Measurements from ENCODE around the gene IPO9.

The IPO9 gene

DNA sequence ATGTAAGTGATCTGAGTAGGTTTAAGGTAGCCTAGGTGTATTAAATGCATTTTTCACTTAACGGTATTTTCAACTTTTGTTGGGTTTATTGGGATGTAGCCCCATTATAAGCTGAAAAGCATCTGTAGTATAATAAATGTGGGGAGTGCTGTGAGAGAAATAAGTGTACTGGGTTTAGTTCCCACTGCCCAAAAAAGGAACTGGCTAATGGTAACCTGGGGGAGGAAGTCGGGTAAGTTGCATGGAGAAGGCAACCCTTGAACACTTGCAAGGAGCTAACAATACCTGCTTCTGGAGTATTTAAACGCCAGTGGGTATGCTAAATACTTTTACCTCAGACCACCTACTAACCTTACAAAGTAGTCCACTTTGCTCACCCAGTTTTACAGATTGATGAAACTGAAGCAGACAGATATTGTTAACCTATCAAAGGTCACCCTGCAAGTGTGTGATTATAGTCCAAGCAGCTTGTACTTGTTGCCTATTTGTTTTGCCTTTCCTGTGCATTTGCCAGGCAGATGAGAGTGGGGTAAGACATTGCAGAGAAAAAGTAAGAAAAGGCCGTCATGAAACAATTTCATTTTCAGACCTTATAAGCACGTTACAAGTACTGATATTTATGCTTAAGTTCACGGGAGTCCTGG, 52.1 kb downstream of the IPO9 start:
- H3K9ac ChIP-seq (ENCODE audit: low read depth, low read length): no peak overlapping the region
- H3K79me2 ChIP-seq (ENCODE audit: insufficient read depth, low read length): no peaks in the 10 kb centered on the region
- no peak for ATAC-seq (ENCODE audit: insufficient read depth, low read depth)
- H2AFZ ChIP-seq (ENCODE audit: low read depth, low read length): no peak overlapping the region
- TF ChIP-seq CTCF (IDR thresholded peaks at IDR 0.05; ENCODE audit: borderline replicate concordance, extremely low read depth, low read length, poor library complexity, severe bottlenecking) (no peak), EZH2 (IDR thresholded peaks at IDR 0.05; ENCODE audit: borderline replicate concordance, low read depth, low read length, severe bottlenecking) (no peak)
- H3K27me3 ChIP-seq (ENCODE audit: insufficient read depth, low read length, poor library complexity): peaks cover 13% of the 10 kb centered on the region
- H3K9me3 ChIP-seq (ENCODE audit: insufficient read depth, low read length, severe bottlenecking): no peaks in the 10 kb centered on the region
- no peak overlapping the region for H3K4me3 ChIP-seq (ENCODE audit: low read depth in 1 of 2, low read length in 2 of 2)
- H3K27ac ChIP-seq (ENCODE audit: low read length): no peak overlapping the region
- DNase-seq: no peak
- H3K36me3 ChIP-seq (ENCODE audit: insufficient read depth, low read length): peaks cover 13% of the 10 kb centered on the region
- H3K4me2 ChIP-seq (ENCODE audit: insufficient read depth, low read length): no peak overlapping the region
- no peaks in the 10 kb centered on the region for H4K20me1 ChIP-seq (ENCODE audit: insufficient read depth, low read length)
- no peaks in the 10 kb centered on the region for H3K4me1 ChIP-seq (ENCODE audit: insufficient read depth, low read length)

GRCh38 chr1:201881617-201882016, 52.7 kb downstream of the IPO9 start:
- DNase-seq (no peak), ATAC-seq (ENCODE audit: insufficient read depth, low read depth) (no peak)
- Histone ChIP-seq H2AFZ (ENCODE audit: low read depth, low read length) (no peak overlapping the region), H3K27me3 (ENCODE audit: insufficient read depth, low read length, poor library complexity) (peaks cover 19% of the 10 kb centered on the region), H3K79me2 (ENCODE audit: insufficient read depth, low read length) (no peaks in the 10 kb centered on the region), H3K27ac (ENCODE audit: low read length) (no peak overlapping the region), H3K4me2 (ENCODE audit: insufficient read depth, low read length) (no peak overlapping the region), H3K4me3 (ENCODE audit: low read depth in 1 of 2, low read length in 2 of 2) (no peak overlapping the region), H3K4me1 (ENCODE audit: insufficient read depth, low read length) (no peaks in the 10 kb centered on the region), H4K20me1 (ENCODE audit: insufficient read depth, low read length) (no peaks in the 10 kb centered on the region), H3K9me3 (ENCODE audit: insufficient read depth, low read length, severe bottlenecking) (no peaks in the 10 kb centered on the region), H3K9ac (ENCODE audit: low read depth, low read length) (no peak overlapping the region), H3K36me3 (ENCODE audit: insufficient read depth, low read length) (peaks cover 7% of the 10 kb centered on the region; the same call in 1 of the 2 replicates)
- no peak for TF ChIP-seq CTCF (IDR thresholded peaks at IDR 0.05; ENCODE audit: borderline replicate concordance, extremely low read depth, low read length, poor library complexity, severe bottlenecking)

- no peaks in the 10 kb centered on the region for H4K20me1 ChIP-seq (ENCODE audit: insufficient read depth, low read length)
- no peak for TF ChIP-seq EZH2 (IDR thresholded peaks at IDR 0.05; ENCODE audit: borderline replicate concordance, low read depth, low read length, severe bottlenecking)
- no peak for TF ChIP-seq CTCF (IDR thresholded peaks at IDR 0.05; ENCODE audit: borderline replicate concordance, extremely low read depth, low read length, poor library complexity, severe bottlenecking)
- H3K4me3 ChIP-seq (ENCODE audit: low read depth in 1 of 2, low read length in 2 of 2): no peak overlapping the region
- H3K27ac ChIP-seq (ENCODE audit: low read length): no peak overlapping the region
- peaks cover 26% of the 10 kb centered on the region for H3K27me3 ChIP-seq (ENCODE audit: insufficient read depth, low read length, poor library complexity)
- H3K9me3 ChIP-seq (ENCODE audit: insufficient read depth, low read length, severe bottlenecking): no peaks in the 10 kb centered on the region
- no peak overlapping the region for H3K4me2 ChIP-seq (ENCODE audit: insufficient read depth, low read length)
- H3K9ac ChIP-seq (ENCODE audit: low read depth, low read length): no peak overlapping the region
- H3K36me3 ChIP-seq (ENCODE audit: insufficient read depth, low read length): no peaks in the 10 kb centered on the region
- H3K4me1 ChIP-seq (ENCODE audit: insufficient read depth, low read length): no peaks in the 10 kb centered on the region
- H2AFZ ChIP-seq (ENCODE audit: low read depth, low read length): no peak overlapping the region
- peak; percentile 32; the same call in 2 of the 3 replicates for ATAC-seq (ENCODE audit: insufficient read depth, low read depth)
- no peak for DNase-seq
- H3K79me2 ChIP-seq (ENCODE audit: insufficient read depth, low read length): no peaks in the 10 kb centered on the region
These were observed 53.7 kb downstream of the IPO9 start for GRCh38 chr1:201882665-201883132.

All from DND-41 (cell line).